HL-60 (cell line): ENCODE data around the gene MET.

Source experiments
- DNase-seq, 2 experiments: peaks; one replicate each; pipeline ENCODE4 v3.0.0-alpha.2; 2010 to 2020; ENCODE audit warnings: low read depth in 1 of 2, low spot score in 1 of 2
- H3K27ac ChIP-seq: fragments of 250-450 bp; sonication (Bioruptor Pico); replicated peaks from 2 replicates; pipeline ENCODE4 v1.5.1; 2020; ENCODE audit warnings: mild to moderate bottlenecking, moderate library complexity
- H3K27me3 ChIP-seq: fragments of 250-450 bp; sonication (Bioruptor Pico); 2 replicates; pipeline ENCODE4 v1.5.1; 2021; ENCODE audit warnings: mild to moderate bottlenecking, moderate library complexity; ENCODE audit not compliant: insufficient read depth, poor library complexity, severe bottlenecking
- H3K4me3 ChIP-seq: replicated peaks from 2 replicates; pipeline ENCODE4 v1.5.1; 2011; ENCODE audit warnings: mild to moderate bottlenecking, control low read depth, low read length; ENCODE audit not compliant: insufficient read depth
- GABPA ChIP-seq: IDR thresholded peaks from 2 replicates; pipeline ENCODE4 v1.6.1; 2012; ENCODE audit warnings: low read depth
- POLR2AphosphoS5 ChIP-seq: IDR thresholded peaks from 2 replicates; pipeline ENCODE4 v1.6.1; 2012; ENCODE audit warnings: low read depth
- SPI1 ChIP-seq: IDR thresholded peaks from 2 replicates; pipeline ENCODE4 v1.6.1; 2012; ENCODE audit warnings: low read depth, mild to moderate bottlenecking, borderline replicate concordance
- TF ChIP-seq, protein P1 (sequence below): IDR thresholded peaks from 2 replicates; pipeline ENCODE4 v1.6.1; 2012; ENCODE audit warnings: low read depth; ENCODE audit not compliant: insufficient replicate concordance
- TF ChIP-seq, protein P2 (sequence below): IDR thresholded peaks from one replicate; pipeline ENCODE4 v1.5.1; 2011; ENCODE audit warnings: low read length, control low read depth, inconsistent platforms; ENCODE audit not compliant: insufficient read depth

Gene MET

GRCh38 chr7:116779931-116780330 lies 107.9 kb downstream of the MET start:
- Histone ChIP-seq H3K4me3 (no peak overlapping the region), H3K27ac (no peak overlapping the region), H3K27me3 (peaks cover 4% of the 10 kb centered on the region)
- TF ChIP-seq, protein P1, sequence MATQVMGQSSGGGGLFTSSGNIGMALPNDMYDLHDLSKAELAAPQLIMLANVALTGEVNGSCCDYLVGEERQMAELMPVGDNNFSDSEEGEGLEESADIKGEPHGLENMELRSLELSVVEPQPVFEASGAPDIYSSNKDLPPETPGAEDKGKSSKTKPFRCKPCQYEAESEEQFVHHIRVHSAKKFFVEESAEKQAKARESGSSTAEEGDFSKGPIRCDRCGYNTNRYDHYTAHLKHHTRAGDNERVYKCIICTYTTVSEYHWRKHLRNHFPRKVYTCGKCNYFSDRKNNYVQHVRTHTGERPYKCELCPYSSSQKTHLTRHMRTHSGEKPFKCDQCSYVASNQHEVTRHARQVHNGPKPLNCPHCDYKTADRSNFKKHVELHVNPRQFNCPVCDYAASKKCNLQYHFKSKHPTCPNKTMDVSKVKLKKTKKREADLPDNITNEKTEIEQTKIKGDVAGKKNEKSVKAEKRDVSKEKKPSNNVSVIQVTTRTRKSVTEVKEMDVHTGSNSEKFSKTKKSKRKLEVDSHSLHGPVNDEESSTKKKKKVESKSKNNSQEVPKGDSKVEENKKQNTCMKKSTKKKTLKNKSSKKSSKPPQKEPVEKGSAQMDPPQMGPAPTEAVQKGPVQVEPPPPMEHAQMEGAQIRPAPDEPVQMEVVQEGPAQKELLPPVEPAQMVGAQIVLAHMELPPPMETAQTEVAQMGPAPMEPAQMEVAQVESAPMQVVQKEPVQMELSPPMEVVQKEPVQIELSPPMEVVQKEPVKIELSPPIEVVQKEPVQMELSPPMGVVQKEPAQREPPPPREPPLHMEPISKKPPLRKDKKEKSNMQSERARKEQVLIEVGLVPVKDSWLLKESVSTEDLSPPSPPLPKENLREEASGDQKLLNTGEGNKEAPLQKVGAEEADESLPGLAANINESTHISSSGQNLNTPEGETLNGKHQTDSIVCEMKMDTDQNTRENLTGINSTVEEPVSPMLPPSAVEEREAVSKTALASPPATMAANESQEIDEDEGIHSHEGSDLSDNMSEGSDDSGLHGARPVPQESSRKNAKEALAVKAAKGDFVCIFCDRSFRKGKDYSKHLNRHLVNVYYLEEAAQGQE, result no peak
- TF ChIP-seq, protein P2, sequence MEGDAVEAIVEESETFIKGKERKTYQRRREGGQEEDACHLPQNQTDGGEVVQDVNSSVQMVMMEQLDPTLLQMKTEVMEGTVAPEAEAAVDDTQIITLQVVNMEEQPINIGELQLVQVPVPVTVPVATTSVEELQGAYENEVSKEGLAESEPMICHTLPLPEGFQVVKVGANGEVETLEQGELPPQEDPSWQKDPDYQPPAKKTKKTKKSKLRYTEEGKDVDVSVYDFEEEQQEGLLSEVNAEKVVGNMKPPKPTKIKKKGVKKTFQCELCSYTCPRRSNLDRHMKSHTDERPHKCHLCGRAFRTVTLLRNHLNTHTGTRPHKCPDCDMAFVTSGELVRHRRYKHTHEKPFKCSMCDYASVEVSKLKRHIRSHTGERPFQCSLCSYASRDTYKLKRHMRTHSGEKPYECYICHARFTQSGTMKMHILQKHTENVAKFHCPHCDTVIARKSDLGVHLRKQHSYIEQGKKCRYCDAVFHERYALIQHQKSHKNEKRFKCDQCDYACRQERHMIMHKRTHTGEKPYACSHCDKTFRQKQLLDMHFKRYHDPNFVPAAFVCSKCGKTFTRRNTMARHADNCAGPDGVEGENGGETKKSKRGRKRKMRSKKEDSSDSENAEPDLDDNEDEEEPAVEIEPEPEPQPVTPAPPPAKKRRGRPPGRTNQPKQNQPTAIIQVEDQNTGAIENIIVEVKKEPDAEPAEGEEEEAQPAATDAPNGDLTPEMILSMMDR, result no peak
- TF ChIP-seq SPI1 (no peak), POLR2AphosphoS5 (no peak), GABPA (no peak)
- DNase-seq, result no peak

GRCh38 chr7:116780521-116780920 lies 108.5 kb downstream of the MET start:
- DNase-seq, result no peak
- TF ChIP-seq, protein P1, result no peak
- no peak for TF ChIP-seq GABPA
- Histone ChIP-seq H3K4me3 (no peak overlapping the region), H3K27me3 (peaks cover 4% of the 10 kb centered on the region), H3K27ac (no peak overlapping the region)

DNA sequence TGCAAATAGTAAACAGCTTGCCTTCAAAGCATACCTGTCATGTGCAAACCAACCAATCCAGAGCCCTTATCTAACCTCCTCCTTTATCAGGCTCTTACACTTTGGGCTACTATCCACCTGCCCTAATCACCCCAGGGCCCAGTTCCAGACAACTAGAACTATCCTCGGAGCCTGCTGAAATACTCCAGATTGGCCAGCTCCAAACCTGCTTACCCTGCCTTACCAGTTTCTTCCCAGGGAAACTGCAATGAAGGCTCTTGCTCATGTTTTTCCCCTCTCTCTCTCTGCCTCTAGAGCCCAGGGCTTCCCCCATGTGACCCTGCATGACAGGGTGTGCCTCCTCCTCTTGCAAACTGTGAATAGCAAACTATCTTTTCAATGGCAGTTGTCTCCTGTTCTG lies 109.0 kb downstream of the MET start:
- peaks cover 4% of the 10 kb centered on the region for H3K27me3 ChIP-seq

More for the DNA sequence above, 109.0 kb downstream of the MET start:
- Histone ChIP-seq H3K4me3 (no peak overlapping the region), H3K27ac (no peak overlapping the region)
- TF ChIP-seq, protein P2, result no peak
- TF ChIP-seq SPI1 (no peak), POLR2AphosphoS5 (no peak), GABPA (no peak)
- TF ChIP-seq, protein P1, result no peak
- DNase-seq, result no peak
